GM12892 (cell line): ENCODE data around the gene GNA12.

ENCODE experiments used
- POLR2A ChIP-seq: IDR thresholded peaks from 2 replicates; pipeline ENCODE4 v1.6.1; 2011; ENCODE audit warnings: low read depth, low read length, control low read depth
- POLR2AphosphoS5 ChIP-seq: IDR thresholded peaks from 2 replicates; pipeline ENCODE4 v1.6.1; 2011; ENCODE audit warnings: low read depth, low read length, control low read depth
- TAF1 ChIP-seq: IDR thresholded peaks from 2 replicates; pipeline ENCODE4 v1.6.1; 2011; ENCODE audit warnings: low read depth, mild to moderate bottlenecking, control low read depth, low read length, borderline replicate concordance

DNA sequence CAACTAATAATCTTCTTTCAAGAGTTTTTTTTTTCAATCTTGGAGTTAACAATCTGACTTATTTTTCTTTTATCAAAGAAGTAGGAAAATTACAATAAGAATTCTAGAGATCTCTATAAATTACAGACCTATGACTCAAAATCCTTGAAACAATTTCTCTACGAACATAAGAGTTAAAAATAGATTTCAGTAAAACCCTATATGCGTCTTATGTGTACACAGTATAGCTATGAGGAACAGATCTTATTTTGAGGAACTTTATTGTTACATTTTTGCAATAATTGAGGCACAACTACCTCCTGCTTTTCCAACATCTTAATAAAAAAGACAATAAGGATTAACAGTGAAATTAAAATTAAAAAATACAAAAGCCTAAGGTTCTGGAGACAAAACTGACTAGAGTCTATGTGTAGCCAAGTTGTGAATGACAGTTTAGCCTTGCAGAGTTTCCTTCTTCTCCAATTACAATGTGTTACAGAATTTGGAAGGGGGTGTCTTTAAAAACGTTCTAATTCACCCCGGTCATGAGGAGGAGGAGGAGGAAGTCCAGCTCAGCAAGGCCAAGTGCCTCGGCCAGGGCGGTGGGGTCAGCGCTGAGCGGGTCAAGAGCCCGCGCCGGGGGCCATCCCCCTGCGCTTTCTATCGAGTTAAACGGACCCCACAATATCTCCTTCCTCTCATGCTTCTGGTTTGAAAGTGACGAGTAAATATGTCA, 115.6 kb downstream of the GNA12 start:
- TF ChIP-seq POLR2A (no peak), POLR2AphosphoS5 (no peak), TAF1 (no peak)
